WERI-Rb-1 (cell line): ENCODE measurements around the gene PGA5.
A peak's percentile ranks its signal among the peaks of the same experiment; 100 is the strongest.

ENCODE experiments used
- DNase-seq: peaks from one replicate; pipeline ENCODE4 v3.0.0-alpha.2; 2020
- H3K27ac ChIP-seq: fragments of 250-450 bp; sonication (Bioruptor Pico); 2 replicates; pipeline ENCODE4 v1.5.1; 2020; ENCODE audit warnings: mild to moderate bottlenecking, moderate library complexity
- H3K27me3 ChIP-seq: fragments of 250-450 bp; sonication (Bioruptor Pico); 2 replicates; pipeline ENCODE4 v1.5.1; 2021; ENCODE audit warnings: mild to moderate bottlenecking, low read depth, moderate library complexity; ENCODE audit not compliant: insufficient read depth, severe bottlenecking
- H3K36me3 ChIP-seq: fragments of 250-450 bp; sonication (Bioruptor Pico); 2 replicates; pipeline ENCODE4 v1.5.1; 2020; ENCODE audit warnings: mild to moderate bottlenecking, moderate library complexity
- H3K4me3 ChIP-seq: 2 replicates; pipeline ENCODE4 v1.5.1; 2011; ENCODE audit warnings: low read depth, mild to moderate bottlenecking, control low read depth, low read length
- H3K9me3 ChIP-seq: fragments of 250-450 bp; sonication (Bioruptor Pico); 2 replicates; pipeline ENCODE4 v1.5.1; 2021; ENCODE audit warnings: mild to moderate bottlenecking, moderate library complexity; ENCODE audit not compliant: severe bottlenecking
- TF ChIP-seq, protein P1 (sequence below): IDR thresholded peaks from 2 replicates; pipeline ENCODE4 v1.5.1; 2011; ENCODE audit warnings: low read depth, mild to moderate bottlenecking, control low read depth, inconsistent platforms, low read length

Gene PGA5

DNA sequence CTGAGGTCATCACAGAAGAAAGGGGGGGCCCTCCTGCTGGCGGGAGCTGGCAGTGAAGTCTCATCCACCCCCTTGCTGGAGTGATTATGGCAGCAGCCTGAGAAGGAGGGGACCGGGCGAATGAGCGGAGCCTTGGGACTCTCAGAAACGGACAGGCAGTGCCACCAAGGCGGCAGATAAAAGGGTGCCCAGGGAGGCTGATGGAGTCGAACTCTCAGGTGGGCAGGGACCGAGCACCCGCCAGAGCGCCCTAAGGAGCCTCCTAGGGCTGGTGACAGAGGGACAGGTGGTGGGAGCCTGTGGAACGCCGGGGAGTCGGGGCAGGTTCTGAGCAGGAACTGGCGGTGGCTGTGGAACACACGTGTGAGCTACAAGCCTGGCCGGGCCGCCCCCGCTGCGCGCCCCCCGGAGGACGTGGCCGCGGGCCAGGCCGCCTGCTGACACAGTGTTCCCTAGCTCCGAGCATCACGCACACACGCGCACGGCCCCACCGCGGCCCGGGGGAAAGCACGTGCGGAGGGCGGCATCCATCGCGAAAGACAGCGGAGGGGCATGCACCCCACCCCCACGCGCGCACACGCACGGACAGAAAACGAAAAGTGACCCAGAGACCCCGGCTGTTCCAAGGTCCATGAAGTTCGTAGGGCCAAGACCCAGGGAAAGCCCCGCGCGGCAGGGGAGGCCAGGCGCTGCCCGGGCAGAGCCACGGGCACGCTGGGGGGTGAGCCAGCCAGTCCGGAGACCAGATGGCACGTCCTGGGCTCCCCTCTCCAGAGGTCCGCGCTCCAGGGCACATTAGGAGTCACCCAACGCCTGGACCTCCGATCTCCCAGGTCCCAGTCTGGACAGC, 53.1 kb downstream of the PGA5 start:
- Histone ChIP-seq H3K27ac (peak overlapping the region; percentile 77), H3K4me3 (peak overlapping the region; percentile 74), H3K9me3 (no peaks in the 10 kb centered on the region), H3K36me3 (peaks cover 27% of the 10 kb centered on the region), H3K27me3 (no peaks in the 10 kb centered on the region)
- peak; percentile 60 for DNase-seq
- TF ChIP-seq, protein P1, sequence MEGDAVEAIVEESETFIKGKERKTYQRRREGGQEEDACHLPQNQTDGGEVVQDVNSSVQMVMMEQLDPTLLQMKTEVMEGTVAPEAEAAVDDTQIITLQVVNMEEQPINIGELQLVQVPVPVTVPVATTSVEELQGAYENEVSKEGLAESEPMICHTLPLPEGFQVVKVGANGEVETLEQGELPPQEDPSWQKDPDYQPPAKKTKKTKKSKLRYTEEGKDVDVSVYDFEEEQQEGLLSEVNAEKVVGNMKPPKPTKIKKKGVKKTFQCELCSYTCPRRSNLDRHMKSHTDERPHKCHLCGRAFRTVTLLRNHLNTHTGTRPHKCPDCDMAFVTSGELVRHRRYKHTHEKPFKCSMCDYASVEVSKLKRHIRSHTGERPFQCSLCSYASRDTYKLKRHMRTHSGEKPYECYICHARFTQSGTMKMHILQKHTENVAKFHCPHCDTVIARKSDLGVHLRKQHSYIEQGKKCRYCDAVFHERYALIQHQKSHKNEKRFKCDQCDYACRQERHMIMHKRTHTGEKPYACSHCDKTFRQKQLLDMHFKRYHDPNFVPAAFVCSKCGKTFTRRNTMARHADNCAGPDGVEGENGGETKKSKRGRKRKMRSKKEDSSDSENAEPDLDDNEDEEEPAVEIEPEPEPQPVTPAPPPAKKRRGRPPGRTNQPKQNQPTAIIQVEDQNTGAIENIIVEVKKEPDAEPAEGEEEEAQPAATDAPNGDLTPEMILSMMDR: 0 out of 2 replicates have a peak, but pooled peaks have one; percentile 23

DNA sequence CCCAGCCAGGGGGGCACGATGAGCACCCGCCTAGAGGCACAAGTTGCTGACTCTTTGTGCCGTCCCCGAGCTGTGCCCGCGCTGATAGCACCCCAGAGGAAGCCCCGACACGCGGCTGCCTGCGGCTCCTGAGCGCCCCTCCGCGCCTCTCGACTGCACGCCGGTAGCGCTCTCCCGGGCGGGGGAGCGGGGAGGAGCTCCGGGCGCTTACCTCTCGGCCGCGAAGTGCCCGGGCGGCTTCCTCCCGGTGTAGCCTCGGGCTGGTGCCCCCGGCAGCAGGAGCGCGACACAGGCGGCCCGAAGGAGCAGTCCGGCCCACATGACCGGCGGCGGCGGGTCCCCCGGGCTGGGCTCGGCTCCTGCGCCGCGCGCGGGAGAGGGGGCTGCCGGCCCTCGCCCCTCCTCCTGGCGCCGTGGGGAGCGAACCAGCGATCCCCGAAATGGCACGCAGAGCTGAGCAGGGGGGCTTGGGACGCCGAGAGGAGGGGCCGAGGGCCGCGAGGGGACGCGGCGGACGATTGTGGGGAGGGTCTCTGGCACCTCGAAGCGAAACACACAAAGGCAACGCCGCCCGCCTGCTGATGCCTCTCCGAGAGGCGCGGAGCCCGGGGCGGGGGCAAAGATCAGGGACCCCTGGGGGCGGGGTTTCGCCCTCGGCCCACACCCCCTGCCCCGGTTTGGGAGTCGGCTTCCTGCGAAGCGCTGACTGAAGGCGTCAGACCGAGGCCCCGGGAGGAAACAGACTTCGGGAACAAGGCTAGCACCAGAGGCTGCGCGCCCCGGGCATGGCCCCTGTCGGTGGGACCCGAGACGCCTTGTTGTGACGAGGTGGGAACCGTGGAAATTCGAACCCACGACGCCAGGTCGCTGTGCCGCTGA, 54.0 kb downstream of the PGA5 start, which contains the start of gene VWCE:
VWCE (minus strand) TSS at position 600 of the 879 bp plus-strand sequence; CDS start at position 321, 279 bp downstream.
- Histone ChIP-seq H3K4me3 (peak within 1 kb of the TSS; percentile 74), H3K36me3 (peaks cover 28% of the 10 kb centered on the region), H3K27ac (peak within 1 kb of the TSS; percentile 77), H3K27me3 (no peaks in the 10 kb centered on the region), H3K9me3 (no peaks in the 10 kb centered on the region)
- TF ChIP-seq, protein P1: peak; percentile 59
- DNase-seq: peak; percentile 81

DNA sequence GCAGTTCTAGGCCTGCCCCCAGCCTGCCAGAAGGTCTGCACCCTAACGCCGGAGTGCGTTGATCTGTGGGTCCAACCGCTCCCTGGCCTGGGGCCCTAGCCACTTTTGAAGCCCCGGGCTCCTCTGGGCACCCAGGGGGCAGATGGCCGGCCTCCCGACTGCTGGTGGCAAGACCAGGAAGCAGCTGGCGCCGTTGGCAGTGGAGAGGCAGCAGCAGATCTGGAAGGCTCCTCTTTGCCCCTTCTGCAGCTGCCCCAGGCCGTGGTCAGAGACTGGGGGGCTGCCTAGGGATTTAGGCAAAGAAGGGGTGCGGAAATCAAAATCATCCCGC, 54.6 kb downstream of the PGA5 start:
- no peak for DNase-seq
- Histone ChIP-seq H3K27me3 (no peaks in the 10 kb centered on the region), H3K4me3 (peak overlapping the region; percentile 74), H3K36me3 (peaks cover 32% of the 10 kb centered on the region), H3K27ac (peak overlapping the region; percentile 77; the same call in 1 of the 2 replicates), H3K9me3 (no peaks in the 10 kb centered on the region)
- TF ChIP-seq, protein P1: no peak

DNA sequence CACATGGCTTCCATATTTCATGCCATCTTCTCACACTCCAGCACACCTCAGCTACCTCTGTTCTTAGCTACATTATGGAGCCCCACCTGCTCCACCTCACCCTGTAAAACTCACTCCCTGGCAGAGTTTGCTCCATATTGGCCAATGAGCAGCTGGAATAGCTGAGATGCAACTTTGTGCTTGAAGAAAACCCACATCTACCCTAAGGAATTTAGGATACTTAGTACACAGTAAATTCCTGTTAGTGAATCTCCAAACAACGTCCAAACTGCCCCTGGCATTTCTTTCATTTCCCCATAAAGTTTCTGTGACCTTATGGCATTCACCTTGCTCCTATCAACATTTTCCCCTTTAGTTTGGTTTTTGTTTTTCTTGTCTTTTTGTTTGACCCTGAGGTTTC, 56.4 kb downstream of the PGA5 start:
- Histone ChIP-seq H3K27me3 (no peaks in the 10 kb centered on the region), H3K4me3 (no peak overlapping the region), H3K9me3 (no peaks in the 10 kb centered on the region), H3K27ac (no peak overlapping the region), H3K36me3 (peaks cover 45% of the 10 kb centered on the region)
- DNase-seq: no peak
- TF ChIP-seq, protein P1: no peak

DNA sequence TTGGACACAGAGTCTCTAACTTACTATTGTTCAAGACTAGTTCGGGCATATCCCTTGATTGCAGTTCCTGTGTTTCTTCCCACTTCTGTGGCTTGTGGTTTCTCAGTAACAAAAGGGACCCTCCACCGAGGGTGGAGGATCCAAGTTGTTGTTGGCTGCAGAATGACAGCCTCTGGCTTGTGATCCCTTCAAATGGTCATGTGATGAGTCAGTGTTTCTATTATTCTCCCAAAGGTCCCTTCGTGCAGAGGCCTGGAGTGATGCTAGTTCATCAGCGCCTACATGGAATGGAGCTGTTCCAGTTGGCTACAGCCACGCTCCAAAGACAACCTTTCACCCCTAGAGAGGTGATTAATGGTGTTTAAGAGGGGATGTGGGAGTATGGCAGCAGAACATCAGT, 56.8 kb downstream of the PGA5 start:
- Histone ChIP-seq H3K36me3 (peaks cover 49% of the 10 kb centered on the region), H3K27me3 (no peaks in the 10 kb centered on the region), H3K4me3 (no peak overlapping the region), H3K27ac (no peak overlapping the region), H3K9me3 (no peaks in the 10 kb centered on the region)
- no peak for DNase-seq
- TF ChIP-seq, protein P1: no peak
